Right ventricle myocardium inferior (tissue), 1 donor: ENCODE data around the gene TREH. TPM values are rescaled to one million over a fixed set of nuclear protein-coding genes. Genes with fewer than 3 reads are reported as not detected.
A peak's percentile ranks its signal among the peaks of the same experiment; 100 is the strongest.

Experiments used
- ATAC-seq: fragments of 200-7000 bp; cut with Tn5 transposase; one replicate; pipeline ENCODE4 v1.9.1; 2020; ENCODE audit warnings: mild to moderate bottlenecking, moderate library complexity
- DNase-seq: peaks from one replicate; pipeline ENCODE4 v3.0.0; 2021; ENCODE audit errors: missing footprints
- intact Hi-C: fragments of 100-400 bp; cut with DNase I; formaldehyde crosslinking; loops from one replicate; pipeline ENCODE4 v1.11.0; 2022
- total RNA-seq: library from RNA; stranded (reverse); fragmentation: NEBNext Ultra II Directional; extraction: Animal tissue kit (Norgen Biotek cat#: 25700); gene quantifications from one replicate; pipeline ENCODE4 v1.2.1, GENCODE V29; 2021
- donor health status: DM: no; HTN: yes; CAD: no; lungs with severe emphysema.

The TREH gene
- total RNA-seq, 1 donor from 2014 or later = not detected

DNA sequence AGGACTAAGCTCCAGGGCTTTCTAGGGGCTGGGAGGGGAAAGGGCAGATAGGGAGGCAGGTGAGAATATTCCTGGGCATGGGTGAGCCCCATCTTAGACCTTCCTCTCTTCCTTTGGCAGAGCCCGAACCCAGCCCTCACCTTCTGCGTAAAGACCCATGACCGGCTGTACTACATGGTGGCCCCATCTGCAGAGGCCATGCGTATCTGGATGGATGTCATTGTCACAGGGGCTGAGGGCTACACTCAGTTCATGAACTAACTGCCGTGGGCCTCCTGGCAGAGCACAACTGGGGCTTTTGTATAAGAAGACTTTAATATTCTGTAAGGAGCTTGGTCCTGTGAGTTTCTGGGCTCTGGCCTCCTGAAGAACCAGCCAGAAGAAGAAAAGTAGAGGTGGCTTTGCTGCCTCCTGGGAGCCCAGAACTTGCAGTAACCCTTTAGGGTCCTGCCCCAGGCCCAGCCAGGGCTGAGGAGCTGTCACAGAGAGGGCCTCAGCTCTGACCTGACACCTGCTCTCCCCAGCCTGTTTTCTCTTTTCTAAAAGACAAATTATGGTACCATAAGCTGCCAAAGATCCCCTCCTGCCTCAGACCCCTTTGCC, 22.8 kb downstream of the TREH start:
- intact Hi-C loops = no loop called here
- no peak for ATAC-seq
- DNase-seq = no peak

- ATAC-seq = no peak
- intact Hi-C loops = no loop called here
- DNase-seq = no peak
Measured at GRCh38 chr11:118655486-118656190, 23.8 kb downstream of the TREH start.

- ATAC-seq (no peak), DNase-seq (no peak)
- intact Hi-C loops = no loop called here
Measured at GRCh38 chr11:118653684-118654390, 25.6 kb downstream of the TREH start.

DNA sequence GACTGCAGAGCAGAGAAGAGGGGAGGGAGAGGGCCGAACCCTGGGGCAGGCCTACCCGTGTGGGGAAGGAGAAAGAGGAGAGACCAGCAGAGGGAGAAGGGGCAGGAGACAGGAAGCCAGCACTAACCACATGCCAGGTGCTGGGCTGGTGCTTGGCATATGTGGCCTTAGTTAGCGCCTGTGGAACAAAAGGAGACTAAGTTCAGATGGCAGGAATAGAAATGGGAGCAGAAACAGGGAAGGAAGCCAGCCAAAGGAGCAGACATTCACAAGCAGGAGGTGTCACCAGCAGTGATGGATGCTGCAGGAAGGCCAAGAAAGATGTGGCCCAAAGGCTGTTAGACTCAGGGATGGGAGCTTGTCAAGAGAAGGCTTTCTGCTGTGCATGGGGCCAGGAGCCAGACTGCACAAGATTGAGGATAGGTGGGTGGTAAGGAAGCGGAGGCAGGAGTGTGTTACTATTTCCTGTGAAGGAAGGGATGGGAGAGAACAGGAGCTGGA, 26.7 kb downstream of the TREH start:
- no peak for ATAC-seq
- intact Hi-C loops = no loop called here

GRCh38 chr11:118651820-118652219, 27.6 kb downstream of the TREH start:
- intact Hi-C loops = no loop called here
- DNase-seq = no peak
- ATAC-seq = no peak

More for the DNA sequence above, 26.7 kb downstream of the TREH start:
- DNase-seq = no peak

GRCh38 chr11:118650366-118650765, 29.1 kb downstream of the TREH start:
- ATAC-seq (no peak), DNase-seq (no peak)
- intact Hi-C loops = no loop called here

GRCh38 chr11:118649941-118650340, 29.5 kb downstream of the TREH start:
- intact Hi-C loops = no loop called here
- DNase-seq (no peak), ATAC-seq (no peak)

- ATAC-seq = no peak
- intact Hi-C loops = no loop called here
- DNase-seq = no peak
Measured at GRCh38 chr11:118648291-118648690, 31.2 kb downstream of the TREH start.

- DNase-seq = no peak
- intact Hi-C loops = no loop called here
- ATAC-seq = no peak
Measured at GRCh38 chr11:118646393-118646792, 33.1 kb downstream of the TREH start.

GRCh38 chr11:118645066-118645715, 34.3 kb downstream of the TREH start:
- ATAC-seq (no peak), DNase-seq (no peak)
- intact Hi-C loops = no loop called here

DNA sequence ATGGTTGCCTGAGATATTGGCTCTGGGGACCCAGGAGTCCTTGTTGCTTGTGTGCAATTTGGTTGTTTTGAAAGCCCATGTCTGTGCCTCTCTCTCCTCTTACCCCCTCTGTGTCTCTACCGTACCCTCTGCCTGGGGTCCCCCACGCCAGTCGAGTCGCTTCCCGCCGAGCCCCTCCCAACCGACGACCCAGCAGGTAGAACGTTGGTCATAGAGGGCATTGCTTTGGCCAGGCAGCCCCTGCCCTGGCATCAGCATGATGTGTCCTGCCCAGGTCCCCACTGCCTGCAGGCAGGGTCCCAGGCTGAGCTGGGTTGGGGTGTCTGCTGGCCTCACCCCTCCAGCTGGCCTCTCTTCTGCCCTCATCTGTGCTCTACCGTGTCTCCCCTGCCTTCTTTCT, 35.0 kb downstream of the TREH start:
- ATAC-seq = no peak
- DNase-seq = no peak

DNA sequence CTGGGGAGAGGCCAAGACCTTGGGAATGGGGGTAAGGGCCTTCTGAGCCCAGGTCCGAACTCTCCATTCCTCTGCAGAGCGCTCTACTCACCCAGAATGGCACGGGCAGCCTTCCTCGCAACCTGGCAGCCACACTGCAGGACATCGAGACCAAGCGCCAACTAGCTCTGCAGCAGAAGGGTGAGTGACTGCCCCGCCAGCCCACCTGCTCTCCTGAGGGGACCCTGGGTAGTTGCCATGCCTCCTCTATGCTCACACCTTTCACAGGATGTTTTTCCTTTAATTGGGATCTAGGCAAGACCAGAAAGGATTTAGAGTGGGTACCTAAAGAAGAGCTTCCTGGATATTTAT, 35.5 kb downstream of the TREH start:
- intact Hi-C loops = no loop called here
- ATAC-seq (peak; percentile 1), DNase-seq (no peak)

More for the DNA sequence above, 35.0 kb downstream of the TREH start:
- intact Hi-C loops = no loop called here

DNA sequence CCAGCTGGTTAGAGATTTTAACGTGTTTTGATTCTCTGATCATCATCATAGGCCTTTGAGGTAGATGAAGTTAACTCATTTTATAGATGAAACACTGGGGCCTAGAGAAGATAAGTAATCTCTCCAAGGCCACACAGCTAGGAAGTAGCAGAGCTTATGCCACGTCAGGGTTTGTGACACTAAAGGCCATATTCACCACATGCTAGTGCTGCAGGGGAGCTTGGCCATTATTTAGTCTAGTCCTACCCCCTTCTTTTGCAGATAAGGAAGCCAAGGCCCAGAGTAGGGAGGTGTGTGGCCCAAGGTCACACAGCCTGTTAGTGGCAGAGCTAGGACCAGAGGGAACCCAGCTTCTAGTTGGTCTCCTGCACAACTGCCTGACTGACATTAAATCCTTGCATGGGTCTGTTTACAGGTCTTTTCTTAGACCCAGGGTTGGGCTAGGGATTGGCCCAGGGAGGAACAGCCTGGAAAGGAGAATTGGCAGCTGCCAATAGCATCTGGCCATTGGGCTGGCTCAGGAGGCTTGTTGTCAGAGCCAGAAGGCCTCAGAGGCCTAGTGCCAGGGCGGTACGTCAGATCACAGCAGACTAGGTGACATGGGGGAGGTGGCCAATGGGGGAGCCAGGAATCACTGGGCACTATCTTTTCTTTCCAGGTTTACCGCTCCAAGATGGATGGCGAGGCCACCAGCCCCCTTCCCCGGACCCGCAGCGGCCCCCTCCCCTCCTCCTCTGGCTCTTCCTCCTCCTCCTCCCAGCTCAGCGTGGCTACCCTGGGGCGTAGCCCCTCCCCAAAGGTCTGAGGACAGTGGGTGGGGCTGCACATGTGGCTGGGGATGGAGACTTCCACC, 36.1 kb downstream of the TREH start:
- ATAC-seq = peak; percentile 26
- intact Hi-C loops = no loop called here
- DNase-seq = peak; percentile 71

- intact Hi-C loops = no loop called here
- peak; percentile 57 for DNase-seq
- no peak for ATAC-seq
Measured at GRCh38 chr11:118641397-118642019, 37.9 kb downstream of the TREH start.

DNA sequence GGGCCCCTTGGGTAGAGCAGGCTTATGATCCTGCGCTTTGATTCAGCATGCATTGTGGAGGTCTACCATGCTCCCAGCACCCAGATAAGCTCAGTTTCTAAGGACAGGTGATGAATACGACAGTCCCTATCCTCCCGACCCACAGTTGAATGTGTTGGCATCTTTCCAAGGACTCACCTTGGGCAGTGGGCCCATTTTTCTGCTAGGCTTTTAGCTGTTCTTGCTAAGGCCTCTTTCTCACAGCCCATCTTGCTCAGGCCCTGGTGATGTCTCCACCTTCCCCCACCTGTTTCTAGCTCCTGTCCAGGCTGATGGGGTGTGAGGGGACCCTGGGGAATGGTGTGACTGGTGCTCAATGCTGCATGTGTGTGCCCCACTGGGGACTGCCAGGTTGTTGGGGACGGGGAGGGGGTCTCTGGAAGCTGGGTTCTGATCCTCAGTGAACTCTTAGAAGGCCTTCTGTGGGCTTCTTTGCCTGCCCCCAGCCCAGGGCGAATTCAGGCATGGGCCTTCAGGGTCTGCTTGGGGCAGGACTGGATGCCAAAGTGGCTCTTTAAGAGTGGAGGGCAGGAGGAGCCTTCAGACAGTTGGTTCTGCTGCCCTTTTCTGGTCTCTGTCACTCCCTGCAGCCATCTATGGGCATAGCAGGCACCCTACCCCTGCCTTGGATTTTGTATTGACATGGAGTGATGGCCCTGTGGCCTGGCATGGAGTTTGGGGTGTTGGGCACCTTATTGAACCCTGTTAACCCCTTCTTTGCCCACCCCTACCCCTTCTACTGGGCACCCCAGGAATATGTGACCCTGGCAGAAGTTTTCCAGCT, 38.9 kb downstream of the TREH start:
- no peak for ATAC-seq
- intact Hi-C loops = no loop called here
- no peak for DNase-seq

- DNase-seq (peak; percentile 67), ATAC-seq (peak; percentile 41)
- intact Hi-C loops = no loop called here
Measured at GRCh38 chr11:118639899-118640298, 39.6 kb downstream of the TREH start.

GRCh38 chr11:118638726-118639125, 40.7 kb downstream of the TREH start:
- DNase-seq = no peak
- intact Hi-C loops = no loop called here
- no peak for ATAC-seq
